NCI-H1694 treated with DMSO at 0.1 percent for 48 hours (cell line): ENCODE data around the gene P2RX5.

ENCODE experiments used
- DNase-seq: peaks from one replicate; lab custom pipeline; 2025; lab: John Stamatoyannopoulos, UW

Gene P2RX5

GRCh38 chr17:3681057-3681456 is 14.9 kb downstream of the P2RX5 start:
- DNase-seq, result no peak

DNA sequence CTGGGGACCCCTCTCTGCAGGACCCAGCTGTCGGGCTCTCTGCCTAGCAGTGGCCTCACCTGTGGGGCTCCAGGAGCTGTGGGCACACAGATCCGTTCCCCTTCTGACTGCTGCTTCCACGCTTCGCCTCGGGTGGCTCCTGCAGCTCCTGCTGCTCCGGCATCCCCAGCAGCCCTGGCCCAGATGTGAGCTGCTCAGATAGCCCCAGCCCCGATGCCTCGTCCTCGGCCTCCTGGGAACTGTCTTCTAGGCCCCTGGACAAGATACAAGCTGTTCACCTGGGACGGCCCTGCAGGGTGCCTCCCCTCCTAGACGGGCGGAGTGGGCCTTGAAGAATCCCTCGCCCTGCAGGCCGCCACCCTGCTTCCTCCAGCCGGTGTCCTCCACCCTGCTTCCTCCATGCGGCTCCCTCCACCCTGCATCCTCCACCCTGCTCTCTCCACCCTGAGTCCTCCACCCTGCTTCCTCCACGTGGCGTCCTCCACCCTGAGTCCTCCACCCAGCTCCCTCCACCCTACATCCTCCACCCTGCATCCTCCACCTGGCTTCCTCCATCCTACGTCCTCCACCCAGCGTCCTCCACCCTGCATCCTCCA is 16.3 kb downstream of the P2RX5 start:
- DNase-seq, result no peak

GRCh38 chr17:3678821-3679530 is 17.0 kb downstream of the P2RX5 start:
- DNase-seq, result no peak

- DNase-seq, result no peak
Observed at GRCh38 chr17:3678095-3678820, 17.7 kb downstream of the P2RX5 start.

GRCh38 chr17:3675886-3676285 is 20.1 kb downstream of the P2RX5 start:
- no peak for DNase-seq

DNA sequence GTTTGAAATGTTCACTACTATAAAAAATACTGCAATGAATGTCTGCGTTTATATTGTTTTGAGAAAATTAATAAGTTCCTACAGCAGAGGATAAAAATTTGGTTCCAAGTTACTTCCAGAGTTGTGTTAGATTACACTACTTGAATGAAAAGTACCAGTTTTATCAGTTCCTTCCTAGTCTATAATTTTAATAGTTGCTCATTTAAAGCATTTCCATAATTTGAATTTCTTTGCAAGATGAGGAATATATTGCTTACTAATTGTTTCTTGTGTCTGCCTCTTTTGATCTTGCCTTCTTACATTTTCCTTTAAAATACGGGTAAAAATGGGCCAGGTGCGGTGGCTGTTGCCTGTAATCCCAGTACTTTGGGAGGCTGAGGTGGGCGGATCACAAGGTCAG is 23.4 kb downstream of the P2RX5 start:
- DNase-seq, result no peak

- DNase-seq, result no peak
Observed at GRCh38 chr17:3669548-3669947, 26.4 kb downstream of the P2RX5 start.

- DNase-seq, result no peak
Observed at GRCh38 chr17:3669085-3669347, 26.9 kb downstream of the P2RX5 start.

DNA sequence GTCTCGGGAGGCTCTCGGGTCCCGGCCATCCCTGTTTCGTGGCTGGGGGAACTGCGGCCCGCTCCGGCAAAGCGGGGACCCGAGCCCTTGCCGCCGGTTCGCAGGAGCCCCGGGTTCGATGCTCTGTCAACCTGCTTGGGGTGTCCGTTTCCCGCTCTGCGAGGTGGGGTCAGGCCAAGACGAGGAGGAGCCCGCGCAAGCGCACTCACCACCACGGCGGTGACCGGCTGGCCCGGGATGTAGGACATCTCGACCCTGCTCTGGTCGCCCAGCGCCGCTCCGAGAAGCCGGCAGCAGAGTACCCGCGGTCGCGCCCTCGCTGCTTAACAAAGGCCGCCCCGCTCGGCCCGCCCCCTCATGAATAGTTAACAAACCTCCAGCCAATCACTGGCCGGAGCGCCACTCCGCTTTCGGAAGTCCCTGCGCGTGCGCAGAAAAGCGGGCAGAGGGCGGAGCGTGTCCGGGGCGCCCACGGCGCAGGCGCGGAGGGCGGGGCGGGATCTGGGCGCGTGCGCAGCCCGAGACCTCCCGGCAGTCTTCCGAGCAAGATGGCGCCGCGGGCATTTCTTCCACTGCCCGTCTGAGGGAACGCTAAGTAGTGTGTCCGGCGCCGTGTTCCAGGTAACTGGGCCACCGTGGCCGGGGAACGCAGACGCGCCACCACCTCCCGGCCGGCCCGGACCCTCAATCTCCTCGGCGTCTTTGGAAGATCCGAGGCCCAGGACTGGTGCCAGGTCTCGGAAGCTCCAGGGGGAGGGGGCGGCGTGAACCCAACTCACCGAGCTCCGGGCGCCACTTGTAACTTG is 27.5 kb downstream of the P2RX5 start, which contains the start of the genes EMC6 and TAX1BP3:
EMC6 (plus strand) TSS at position 534 of the 806 bp plus-strand sequence. CDS start 335 bp downstream, outside the sequence.
TAX1BP3 (minus strand) TSS at position 300 of the 806 bp plus-strand sequence; CDS start at position 248, 52 bp downstream.
- peak; percentile 97 for DNase-seq

DNA sequence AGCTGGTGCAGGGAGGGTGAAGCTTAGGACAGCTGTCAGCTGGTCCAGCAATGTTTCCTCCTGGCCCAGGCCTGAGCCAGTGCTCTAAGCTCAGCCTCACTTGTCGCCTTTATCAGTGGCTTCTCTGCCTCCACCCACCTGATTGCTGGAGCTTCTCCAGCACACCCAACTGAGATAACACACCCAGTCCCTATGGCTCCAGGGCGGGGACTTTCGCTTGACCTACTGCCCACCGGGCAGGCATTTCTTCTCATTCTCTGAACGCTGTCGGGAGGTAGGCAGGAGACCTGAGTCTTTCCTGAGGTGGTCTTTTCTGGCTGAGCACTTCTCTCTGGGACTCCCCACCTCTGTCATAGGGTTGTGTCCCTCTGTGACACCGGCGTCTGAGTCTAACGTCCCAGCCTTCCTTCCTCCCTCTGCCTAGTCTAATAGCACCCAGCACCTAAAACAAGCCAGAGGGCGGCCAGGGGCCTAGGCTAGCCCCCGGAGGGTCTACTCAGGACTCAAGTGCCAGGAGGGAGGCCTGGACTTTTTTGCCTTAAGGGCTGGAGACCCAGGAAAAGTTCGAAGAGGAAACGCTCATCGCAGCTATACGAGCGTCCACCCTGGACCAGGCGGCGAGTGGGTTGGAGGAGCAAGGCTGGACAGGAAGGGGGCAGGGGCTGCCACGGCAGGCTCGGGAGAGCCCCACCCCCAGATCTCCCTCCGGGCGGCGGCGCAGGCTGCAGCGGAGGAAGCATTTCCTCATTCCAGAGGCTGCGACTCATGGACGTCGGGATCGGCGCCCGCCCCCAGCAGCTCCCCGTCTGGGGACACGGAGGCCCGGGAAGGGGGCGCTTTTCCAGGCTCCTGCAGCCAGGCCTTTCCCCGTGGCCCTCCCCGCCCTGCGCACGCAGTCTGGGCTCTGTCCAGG is 28.3 kb downstream of the P2RX5 start:
- no peak for DNase-seq

GRCh38 chr17:3666516-3666915 is 29.4 kb downstream of the P2RX5 start:
- no peak for DNase-seq

- no peak for DNase-seq
Observed at GRCh38 chr17:3665834-3666233, 30.1 kb downstream of the P2RX5 start.

GRCh38 chr17:3663102-3664011 is 32.6 kb downstream of the P2RX5 start:
- DNase-seq, result no peak

- no peak for DNase-seq
Observed at GRCh38 chr17:3660311-3660891, 35.6 kb downstream of the P2RX5 start.

GRCh38 chr17:3659541-3660111 is 36.3 kb downstream of the P2RX5 start:
- no peak for DNase-seq

- DNase-seq, result no peak
Observed at GRCh38 chr17:3658784-3659449, 37.0 kb downstream of the P2RX5 start.

- no peak for DNase-seq
Observed at GRCh38 chr17:3657874-3658783, 37.8 kb downstream of the P2RX5 start.

- no peak for DNase-seq
Observed at GRCh38 chr17:3657588-3657869, 38.4 kb downstream of the P2RX5 start.
